Endothelial cell of umbilical vein (primary cell): ENCODE data around the gene FBXL4. TPM values are rescaled to one million over a fixed set of nuclear protein-coding genes. Genes with fewer than 3 reads are reported as not detected.
A peak's percentile ranks its signal among the peaks of the same experiment; 100 is the strongest.

Experiments used
- BruUV-seq: library from RNA; stranded (reverse); fragments of 400-500 nt; replicated peaks from 2 replicates; lab custom pipeline; 2021; lab: Mats Ljungman, UMichigan
- CTCF ChIA-PET: fragments of 300-600, 350-600 bp; sonication (Branson Sonifier 250); formaldehyde crosslinking; loops from one replicate; lab custom pipeline; 2021; ENCODE audit warnings: antibody characterized with exemption, inconsistent platforms; lab: Charles Lee
- POLR2A ChIA-PET: fragments of 300-600, 350-600 bp; sonication (Branson Sonifier 250); formaldehyde crosslinking; loops from one replicate; lab custom pipeline; 2021; ENCODE audit warnings: antibody characterized with exemption, inconsistent platforms; lab: Charles Lee
- DNase-seq: peaks from one replicate; pipeline ENCODE4 v3.0.0-alpha.2; 2011; ENCODE audit warnings: low read depth, low spot score
- FAIRE-seq: peaks from 2 replicates; lab custom pipeline; 2011; peaks lifted over from hg19 to GRCh38; lab: Jason Lieb, UNC
- H2AFZ ChIP-seq: 2 replicates; pipeline ENCODE4 v1.6.0; 2012; ENCODE audit warnings: low read depth, low read length, control low read depth, inconsistent platforms
- H3K27ac ChIP-seq: 2 replicates; pipeline ENCODE4 v1.5.1; 2011; ENCODE audit warnings: low read depth, mild to moderate bottlenecking, control low read depth, low read length, moderate library complexity; ENCODE audit not compliant: insufficient read depth
- H3K27me3 ChIP-seq, 2 experiments: 2 replicates each; pipeline versions ENCODE4 v1.6.0 to v1.6.1; 2011; ENCODE audit warnings: low read length in 2 of 2, mixed read lengths in 1 of 2; ENCODE audit not compliant: control insufficient read depth in 2 of 2, insufficient read depth in 2 of 2
- H3K36me3 ChIP-seq, 2 experiments: 2 replicates in 1 of 2; 3 replicates in 1 of 2; pipeline ENCODE4 v1.5.1; 2011; ENCODE audit warnings: low read length in 2 of 2, mild to moderate bottlenecking in 1 of 2, moderate library complexity in 1 of 2; ENCODE audit not compliant: control insufficient read depth in 2 of 2, insufficient read depth in 2 of 2; ENCODE audit errors: extremely low read depth in 1 of 2
- H3K4me1 ChIP-seq: 3 replicates; pipeline ENCODE4 v1.5.1; 2011; ENCODE audit warnings: mild to moderate bottlenecking, low read length; ENCODE audit not compliant: control insufficient read depth, insufficient read depth; ENCODE audit errors: extremely low read depth
- H3K4me2 ChIP-seq: 2 replicates; pipeline ENCODE4 v1.6.1; 2011; ENCODE audit warnings: low read length, control low read depth, mixed read lengths; ENCODE audit not compliant: insufficient read depth
- H3K4me3 ChIP-seq, 3 experiments: fragments of 200-600 bp in 1 of 3; sonication (generic), shearing (Covaris generic) in 1 of 3; replicated peaks in 1 of 3; 2 replicates each; pipeline ENCODE4 v1.5.1; 2011 to 2016; ENCODE audit warnings: control low read depth in 3 of 3, low read length in 3 of 3, mild to moderate bottlenecking in 2 of 3, inconsistent platforms in 1 of 3, low read depth in 1 of 3, moderate library complexity in 1 of 3; ENCODE audit not compliant: insufficient read depth in 1 of 3
- H3K79me2 ChIP-seq: 2 replicates; pipeline ENCODE4 v1.6.0; 2012; ENCODE audit warnings: low read length, inconsistent platforms; ENCODE audit not compliant: control insufficient read depth, insufficient read depth
- H3K9ac ChIP-seq: replicated peaks from 2 replicates; pipeline ENCODE3; 2011; ENCODE audit warnings: low read length, control low read depth; ENCODE audit not compliant: insufficient read depth; ENCODE audit errors: extremely low read depth
- H3K9me1 ChIP-seq: replicated peaks from 3 replicates; pipeline ENCODE4 v1.6.0; 2011; ENCODE audit warnings: mild to moderate bottlenecking, low read length; ENCODE audit not compliant: control insufficient read depth, insufficient read depth; ENCODE audit errors: extremely low read depth
- H3K9me3 ChIP-seq: replicated peaks from 2 replicates; pipeline ENCODE4 v1.5.1; 2012; ENCODE audit warnings: low read length, inconsistent platforms; ENCODE audit not compliant: control insufficient read depth, insufficient read depth
- H4K20me1 ChIP-seq: replicated peaks from 2 replicates; pipeline ENCODE3; 2011; ENCODE audit warnings: mild to moderate bottlenecking, low read length; ENCODE audit not compliant: control insufficient read depth, insufficient read depth; ENCODE audit errors: extremely low read depth
- CTCF ChIP-seq, 2 donors: IDR thresholded peaks; 1 replicate in 1 of 2; 2 replicates in 1 of 2; pipeline ENCODE4 v1.5.1; 2011; ENCODE audit warnings: low read length in 2 of 2, mild to moderate bottlenecking in 2 of 2, moderate library complexity in 2 of 2, control low read depth in 1 of 2, inconsistent platforms in 1 of 2, low read depth in 1 of 2; ENCODE audit not compliant: insufficient read depth in 1 of 2; ENCODE audit errors: extremely low read depth in 1 of 2
- EZH2 ChIP-seq: IDR thresholded peaks from 2 replicates; pipeline ENCODE4 v1.6.1; 2012; ENCODE audit warnings: borderline replicate concordance, low read depth, mild to moderate bottlenecking, moderate library complexity, low read length, inconsistent platforms; ENCODE audit not compliant: severe bottlenecking
- FOS ChIP-seq: IDR thresholded peaks from 2 replicates; pipeline ENCODE4 v1.6.1; 2011; ENCODE audit warnings: mild to moderate bottlenecking, low read length, moderate library complexity, borderline replicate concordance; ENCODE audit not compliant: insufficient read depth
- GATA2 ChIP-seq: IDR thresholded peaks from 2 replicates; pipeline ENCODE4 v1.7.0; 2011; ENCODE audit warnings: low read depth, mild to moderate bottlenecking, moderate library complexity, mixed read lengths, low read length; ENCODE audit not compliant: insufficient read length, insufficient read depth
- JUN ChIP-seq: IDR thresholded peaks from 2 replicates; pipeline ENCODE4 v1.6.1; 2011; ENCODE audit warnings: borderline replicate concordance, low read depth; ENCODE audit not compliant: insufficient read length, insufficient read depth
- MAX ChIP-seq: IDR thresholded peaks from 2 replicates; pipeline ENCODE4 v1.6.1; 2011; ENCODE audit not compliant: insufficient read depth, insufficient read length
- MYC ChIP-seq: IDR thresholded peaks from one replicate; pipeline ENCODE4 v1.6.1; 2011; ENCODE audit warnings: mild to moderate bottlenecking, low read depth, low read length
- POLR2A ChIP-seq: IDR thresholded peaks from 2 replicates; pipeline ENCODE4 v1.6.1; 2012; ENCODE audit warnings: low read depth, mild to moderate bottlenecking, control low read depth, low read length
- POLR2AphosphoS5 ChIP-seq: IDR thresholded peaks from 2 replicates; pipeline ENCODE4 v1.6.1; 2012; ENCODE audit warnings: low read depth, mild to moderate bottlenecking, control low read depth, low read length, moderate library complexity; ENCODE audit not compliant: insufficient read depth
- dilution Hi-C: fragments of 300-500 bp; cut with MboI; formaldehyde crosslinking; loops from one replicate; pipeline ENCODE4 v1.15.0; 2019; ENCODE audit warnings: low sequenced_read_pairs; ENCODE audit not compliant: extremely low pct_ligation_motif_present
- intact Hi-C: fragments of 100-400 bp; cut with micrococcal nuclease; formaldehyde crosslinking; loops from one replicate; pipeline ENCODE4 v1.10.0; 2022
- polyA plus RNA-seq, 4 experiments: library from polyadenylated mRNA; depleted of rRNA in 3 of 4; stranded (reverse) in 3 of 4; unstranded in 1 of 4; fragments of >200 nt; gene quantifications; 2 replicates each; pipeline versions ENCODE4 v1.2.1 to v1.2.3, GENCODE V29; 2011 to 2012; ENCODE audit warnings: missing spikeins in 1 of 4
- total RNA-seq: library from RNA; stranded (reverse); gene quantifications from 2 replicates; pipeline ENCODE4 v1.2.3, GENCODE V29; 2021

The FBXL4 gene
- total and polyA plus RNA-seq, 2 donors (not counting 3 experiments of a cell fraction or from before 2014, with no cell fraction given), result 7.0 to 9.8 TPM

GRCh38 chr6:98847779-98848538, 99.8 kb downstream of the FBXL4 start:
- dilution Hi-C loops (no loop called here), intact Hi-C loops (loop anchor here (5.0 to 10.0 kb wide), 2 partner anchors 109 to 1143 kb away; no protein-coding TSS in a partner anchor)
- no peak overlapping the region for H3K27ac ChIP-seq
- H2AFZ ChIP-seq, result no peak overlapping the region
- ChIA-PET POLR2A (no interaction called here), CTCF (interaction anchor here (0.5 to 1.5 kb wide), 3 partner anchors 14 to 271 kb away, joined by 3 to 9 read pairs (median 3); partner anchors contain the start of gene POU3F2)
- no peaks in the 10 kb centered on the region for H4K20me1 ChIP-seq
- no peak overlapping the region for H3K4me2 ChIP-seq
- no peaks in the 10 kb centered on the region for H3K9me1 ChIP-seq
- TF ChIP-seq GATA2 (no peak), EZH2 (peak; percentile 74)
- H3K9me3 ChIP-seq, result no peaks in the 10 kb centered on the region
- peaks cover 70 to 81% of the 10 kb centered on the region in 2 experiments for H3K27me3 ChIP-seq
- H3K4me1 ChIP-seq, result peaks cover 2% of the 10 kb centered on the region
- H3K36me3 ChIP-seq, result no peaks in the 10 kb centered on the region
- H3K9ac ChIP-seq, result no peak overlapping the region
- H3K79me2 ChIP-seq, result no peaks in the 10 kb centered on the region
- no TSS peak for BruUV-seq
- no peak overlapping the region for H3K4me3 ChIP-seq
- DNase-seq, result no peak
- no peak for FAIRE-seq

GRCh38 chr6:98847416-98847778, 100.3 kb downstream of the FBXL4 start:
- H3K36me3 ChIP-seq, result no peaks in the 10 kb centered on the region
- no peak for DNase-seq
- no peak for TF ChIP-seq POLR2AphosphoS5
- TF ChIP-seq GATA2, result no peak
- TF ChIP-seq MYC, result no peak
- TF ChIP-seq CTCF (IDR thresholded peaks at IDR 0.05; ENCODE audit: extremely low read depth in 1 of 2, insufficient read depth in 1 of 2, low read depth in 1 of 2, low read length in 2 of 2), result no peak
- TF ChIP-seq POLR2A, result no peak
- no peak for TF ChIP-seq FOS
- TF ChIP-seq JUN, result no peak
- TF ChIP-seq MAX, result no peak
- no peak for TF ChIP-seq EZH2
- no peak for FAIRE-seq
- no TSS peak for BruUV-seq
- intact Hi-C loops, result loop anchor here (5.0 to 10.0 kb wide), 2 partner anchors 110 to 1143 kb away; no protein-coding TSS in a partner anchor
- no peak overlapping the region for H3K27ac ChIP-seq
- no peak overlapping the region for H3K4me3 ChIP-seq
- POLR2A ChIA-PET, result no interaction called here
- H3K4me2 ChIP-seq, result no peak overlapping the region
- H3K27me3 ChIP-seq, result peaks cover 76 to 87% of the 10 kb centered on the region in 2 experiments
- H2AFZ ChIP-seq, result no peak overlapping the region
- peaks cover 2% of the 10 kb centered on the region for H3K4me1 ChIP-seq
- no peak overlapping the region for H3K9ac ChIP-seq
- no peaks in the 10 kb centered on the region for H3K79me2 ChIP-seq
- H3K9me3 ChIP-seq, result no peaks in the 10 kb centered on the region
- H3K9me1 ChIP-seq, result no peaks in the 10 kb centered on the region
- CTCF ChIA-PET, result interaction anchor here (0.6 to 1.5 kb wide), 2 partner anchors 13 to 272 kb away, joined by 3 to 9 read pairs; partner anchors contain the start of gene POU3F2
- dilution Hi-C loops, result no loop called here
- no peaks in the 10 kb centered on the region for H4K20me1 ChIP-seq
